Activated CD8-positive, alpha-beta T cell treated with anti-CD3 and anti-CD28 coated beads for 36 hours (primary cell): ENCODE measurements around the gene KCNK4. TPM values are rescaled to one million over a fixed set of nuclear protein-coding genes. Genes with fewer than 3 reads are reported as not detected.
"Not testable (repeated sequence)": the region's sequence is repeated elsewhere in the genome, so short reads cannot be mapped to it uniquely, and the experiment has no call there.

Experiments used
- ATAC-seq: fragments of 200-7000 bp; cut with Tn5 transposase; one replicate; pipeline ENCODE4 v1.10.0; 2021; ENCODE audit warnings: mild to moderate bottlenecking, moderate library complexity
- CTCF ChIA-PET: fragments of 350-600 bp; sonication (Branson Sonifier 250); formaldehyde crosslinking; loops from one replicate; lab custom pipeline; 2021; ENCODE audit warnings: antibody characterized with exemption; lab: Charles Lee
- POLR2A ChIA-PET: fragments of 350-600 bp; sonication (Branson Sonifier 250); formaldehyde crosslinking; loops from one replicate; lab custom pipeline; 2021; ENCODE audit warnings: antibody characterized with exemption; lab: Charles Lee
- DNase-seq: peaks from one replicate; pipeline ENCODE4 v3.0.0-alpha.2; 2020
- H3K27ac Mint-ChIP-seq: one replicate; pipeline ENCODE4 v1.8.0; 2021; ENCODE audit warnings: mild to moderate bottlenecking, mixed read lengths
- H3K27me3 Mint-ChIP-seq: one replicate; pipeline ENCODE4 v1.8.0; 2021; ENCODE audit warnings: mixed read lengths
- H3K36me3 Mint-ChIP-seq: one replicate; pipeline ENCODE4 v1.8.0; 2021; ENCODE audit warnings: low read depth, mixed read lengths
- H3K4me1 Mint-ChIP-seq: one replicate; pipeline ENCODE4 v1.8.0; 2021; ENCODE audit warnings: low read depth, mixed read lengths
- H3K4me3 Mint-ChIP-seq: one replicate; pipeline ENCODE4 v1.8.0; 2021; ENCODE audit warnings: mild to moderate bottlenecking, moderate library complexity, mixed read lengths
- H3K9me3 Mint-ChIP-seq: one replicate; pipeline ENCODE4 v1.8.0; 2021; ENCODE audit warnings: mixed read lengths
- CTCF ChIP-seq: fragments of 200-600 bp; IDR thresholded peaks from one replicate; pipeline ENCODE4 v1.8.0; 2022; ENCODE audit warnings: antibody characterized with exemption, mild to moderate bottlenecking
- intact Hi-C: fragments of 100-400 bp; cut with micrococcal nuclease; formaldehyde crosslinking; loops from one replicate; pipeline ENCODE4 v1.10.0; 2022
- total RNA-seq, 2 experiments: library from RNA; stranded (reverse); gene quantifications; one replicate each; pipeline ENCODE4 v1.2.3, GENCODE V29; 2021

Gene KCNK4
- total RNA-seq, 2 experiments from 2014 or later: 0.23 TPM; not detected in 1

- POLR2A ChIA-PET: interaction anchor here (1.1 kb wide), 2 partner anchors 20 to 505 kb away, joined by 3 to 4 read pairs; partner anchors contain the start of gene CCDC88B
- CTCF ChIA-PET: interaction anchor here (4.6 kb wide), 1 partner anchor 11 kb away, joined by 75 read pairs; no protein-coding TSS in a partner anchor
- peaks cover 21% of the 10 kb centered on the region for H3K4me1 Mint-ChIP-seq
- peaks cover 36% of the 10 kb centered on the region for H3K36me3 Mint-ChIP-seq
- intact Hi-C loops: no loop called here
- ATAC-seq: no peak
- H3K4me3 Mint-ChIP-seq: peak overlapping the region; percentile 4
- H3K27ac Mint-ChIP-seq: no peak overlapping the region
- TF ChIP-seq CTCF: no peak
- no peak for DNase-seq
- H3K27me3 Mint-ChIP-seq: no peaks in the 10 kb centered on the region
- H3K9me3 Mint-ChIP-seq: no peaks in the 10 kb centered on the region
Measured at GRCh38 chr11:64320556-64320955, 29.5 kb downstream of the KCNK4 start.

GRCh38 chr11:64321026-64321425 lies 29.9 kb downstream of the KCNK4 start:
- no peaks in the 10 kb centered on the region for H3K9me3 Mint-ChIP-seq
- no peaks in the 10 kb centered on the region for H3K27me3 Mint-ChIP-seq
- peaks cover 20% of the 10 kb centered on the region for H3K4me1 Mint-ChIP-seq
- ChIA-PET CTCF (no interaction called here), POLR2A (no interaction called here)
- no peak for TF ChIP-seq CTCF
- no peak for DNase-seq
- no peak overlapping the region for H3K27ac Mint-ChIP-seq
- intact Hi-C loops: no loop called here
- H3K4me3 Mint-ChIP-seq: no peak overlapping the region
- no peak for ATAC-seq
- peaks cover 36% of the 10 kb centered on the region for H3K36me3 Mint-ChIP-seq

- POLR2A ChIA-PET: interaction anchor here (0.6 kb wide), 1 partner anchor 1183 kb away, joined by 3 read pairs; no protein-coding TSS in a partner anchor
- Mint-ChIP-seq H3K36me3 (peaks cover 32% of the 10 kb centered on the region), H3K27ac (no peak overlapping the region), H3K4me1 (peaks cover 16% of the 10 kb centered on the region), H3K9me3 (no peaks in the 10 kb centered on the region), H3K4me3 (no peak overlapping the region), H3K27me3 (no peaks in the 10 kb centered on the region)
- ATAC-seq (no peak), DNase-seq (no peak)
- intact Hi-C loops: no loop called here
- CTCF ChIA-PET: no interaction called here
- no peak for TF ChIP-seq CTCF
Measured at GRCh38 chr11:64321533-64321932, 30.4 kb downstream of the KCNK4 start.

GRCh38 chr11:64322925-64323260 lies 31.8 kb downstream of the KCNK4 start:
- no peak overlapping the region for H3K4me3 Mint-ChIP-seq
- intact Hi-C loops: no loop called here
- no peak for TF ChIP-seq CTCF
- no peaks in the 10 kb centered on the region for H3K27me3 Mint-ChIP-seq
- POLR2A ChIA-PET: interaction anchor here (1.0 kb wide), 1 partner anchor 116 kb away, joined by 4 read pairs; the partner anchor contains the start of gene FERMT3
- peaks cover 13% of the 10 kb centered on the region for H3K4me1 Mint-ChIP-seq
- ATAC-seq (no peak), DNase-seq (no peak)
- H3K36me3 Mint-ChIP-seq: peaks cover 20% of the 10 kb centered on the region
- no peak overlapping the region for H3K27ac Mint-ChIP-seq
- H3K9me3 Mint-ChIP-seq: no peaks in the 10 kb centered on the region
- CTCF ChIA-PET: interaction anchor here (1.3 to 1.7 kb wide), 2 partner anchors 9 to 22 kb away, joined by 5 to 7 read pairs; no protein-coding TSS in a partner anchor

GRCh38 chr11:64323373-64323772 lies 32.3 kb downstream of the KCNK4 start:
- ChIA-PET POLR2A (interaction anchor here (0.7 to 1.1 kb wide), 3 partner anchors 18 to 119 kb away, joined by 3 to 4 read pairs (median 3); partner anchors contain the start of gene FERMT3), CTCF (interaction anchor here (1.3 to 1.7 kb wide), 2 partner anchors 8 to 22 kb away, joined by 5 to 7 read pairs; no protein-coding TSS in a partner anchor)
- DNase-seq: no peak
- Mint-ChIP-seq H3K27ac (no peak overlapping the region), H3K36me3 (peaks cover 16% of the 10 kb centered on the region), H3K4me3 (no peak overlapping the region), H3K4me1 (peaks cover 13% of the 10 kb centered on the region), H3K27me3 (no peaks in the 10 kb centered on the region), H3K9me3 (no peaks in the 10 kb centered on the region)
- TF ChIP-seq CTCF: no peak
- no peak for ATAC-seq
- intact Hi-C loops: no loop called here

- DNase-seq, H3K27me3 Mint-ChIP-seq, intact Hi-C loops, H3K4me3 Mint-ChIP-seq, H3K9me3 Mint-ChIP-seq, H3K27ac Mint-ChIP-seq, ATAC-seq: not testable (repeated sequence)
- POLR2A ChIA-PET: interaction anchor here (0.7 to 1.1 kb wide), 3 partner anchors 17 to 119 kb away, joined by 3 to 4 read pairs (median 3); partner anchors contain the start of gene FERMT3
- peaks cover 15% of the 10 kb centered on the region for H3K36me3 Mint-ChIP-seq
- H3K4me1 Mint-ChIP-seq: peaks cover 10% of the 10 kb centered on the region
- CTCF ChIA-PET: interaction anchor here (1.3 to 1.7 kb wide), 2 partner anchors 8 to 23 kb away, joined by 5 to 7 read pairs; no protein-coding TSS in a partner anchor
Measured at GRCh38 chr11:64323984-64324383, 32.9 kb downstream of the KCNK4 start.
